ENCODE results near the gene LRG1.

- TF ChIP-seq, protein P1, sequence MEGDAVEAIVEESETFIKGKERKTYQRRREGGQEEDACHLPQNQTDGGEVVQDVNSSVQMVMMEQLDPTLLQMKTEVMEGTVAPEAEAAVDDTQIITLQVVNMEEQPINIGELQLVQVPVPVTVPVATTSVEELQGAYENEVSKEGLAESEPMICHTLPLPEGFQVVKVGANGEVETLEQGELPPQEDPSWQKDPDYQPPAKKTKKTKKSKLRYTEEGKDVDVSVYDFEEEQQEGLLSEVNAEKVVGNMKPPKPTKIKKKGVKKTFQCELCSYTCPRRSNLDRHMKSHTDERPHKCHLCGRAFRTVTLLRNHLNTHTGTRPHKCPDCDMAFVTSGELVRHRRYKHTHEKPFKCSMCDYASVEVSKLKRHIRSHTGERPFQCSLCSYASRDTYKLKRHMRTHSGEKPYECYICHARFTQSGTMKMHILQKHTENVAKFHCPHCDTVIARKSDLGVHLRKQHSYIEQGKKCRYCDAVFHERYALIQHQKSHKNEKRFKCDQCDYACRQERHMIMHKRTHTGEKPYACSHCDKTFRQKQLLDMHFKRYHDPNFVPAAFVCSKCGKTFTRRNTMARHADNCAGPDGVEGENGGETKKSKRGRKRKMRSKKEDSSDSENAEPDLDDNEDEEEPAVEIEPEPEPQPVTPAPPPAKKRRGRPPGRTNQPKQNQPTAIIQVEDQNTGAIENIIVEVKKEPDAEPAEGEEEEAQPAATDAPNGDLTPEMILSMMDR (IDR thresholded peaks at IDR 0.05): no peak
- TF ChIP-seq, protein P2, sequence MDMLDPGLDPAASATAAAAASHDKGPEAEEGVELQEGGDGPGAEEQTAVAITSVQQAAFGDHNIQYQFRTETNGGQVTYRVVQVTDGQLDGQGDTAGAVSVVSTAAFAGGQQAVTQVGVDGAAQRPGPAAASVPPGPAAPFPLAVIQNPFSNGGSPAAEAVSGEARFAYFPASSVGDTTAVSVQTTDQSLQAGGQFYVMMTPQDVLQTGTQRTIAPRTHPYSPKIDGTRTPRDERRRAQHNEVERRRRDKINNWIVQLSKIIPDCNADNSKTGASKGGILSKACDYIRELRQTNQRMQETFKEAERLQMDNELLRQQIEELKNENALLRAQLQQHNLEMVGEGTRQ (CRISPR knock-in tag; IDR thresholded peaks at IDR 0.05): no peak
- no peak for TF ChIP-seq ESRRA (CRISPR knock-in tag; IDR thresholded peaks at IDR 0.05; ENCODE audit: borderline replicate concordance)
- TF ChIP-seq FOXJ3 (CRISPR knock-in tag; IDR thresholded peaks at IDR 0.05; ENCODE audit: borderline replicate concordance): no peak
- TF ChIP-seq, protein P3, sequence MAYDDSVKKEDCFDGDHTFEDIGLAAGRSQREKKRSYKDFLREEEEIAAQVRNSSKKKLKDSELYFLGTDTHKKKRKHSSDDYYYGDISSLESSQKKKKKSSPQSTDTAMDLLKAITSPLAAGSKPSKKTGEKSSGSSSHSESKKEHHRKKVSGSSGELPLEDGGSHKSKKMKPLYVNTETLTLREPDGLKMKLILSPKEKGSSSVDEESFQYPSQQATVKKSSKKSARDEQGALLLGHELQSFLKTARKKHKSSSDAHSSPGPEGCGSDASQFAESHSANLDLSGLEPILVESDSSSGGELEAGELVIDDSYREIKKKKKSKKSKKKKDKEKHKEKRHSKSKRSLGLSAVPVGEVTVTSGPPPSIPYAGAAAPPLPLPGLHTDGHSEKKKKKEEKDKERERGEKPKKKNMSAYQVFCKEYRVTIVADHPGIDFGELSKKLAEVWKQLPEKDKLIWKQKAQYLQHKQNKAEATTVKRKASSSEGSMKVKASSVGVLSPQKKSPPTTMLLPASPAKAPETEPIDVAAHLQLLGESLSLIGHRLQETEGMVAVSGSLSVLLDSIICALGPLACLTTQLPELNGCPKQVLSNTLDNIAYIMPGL (CRISPR knock-in tag; IDR thresholded peaks at IDR 0.05): no peak
- TF ChIP-seq TEAD1 (CRISPR knock-in tag; IDR thresholded peaks at IDR 0.05): no peak
- no peak for TF ChIP-seq E2F1 (CRISPR knock-in tag; IDR thresholded peaks at IDR 0.05)
- no peak for TF ChIP-seq GABPB1 (CRISPR knock-in tag; IDR thresholded peaks at IDR 0.05)
- no peak for TF ChIP-seq KAT7 (CRISPR knock-in tag; IDR thresholded peaks at IDR 0.05; ENCODE audit: borderline replicate concordance)
Observed at GRCh38 chr19:4528843-4529242, 11.0 kb downstream of the LRG1 start.

Data from WTC11 (cell line).